Measurements from ENCODE around the gene AKT3. TPM values are rescaled to one million over a fixed set of nuclear protein-coding genes. Genes with fewer than 3 reads are reported as not detected.

AKT3 gene
- total and polyA plus RNA-seq, 2 experiments from 2014 or later = 4.5 to 18.5 TPM

- TF ChIP-seq CTCF (conservative IDR thresholded peaks at IDR 0.05; ENCODE audit: low read depth in 2 of 2) (no peak), CREB1 (CRISPR knock-in tag; IDR thresholded peaks at IDR 0.05; ENCODE audit: low read depth) (no peak), POLR2AphosphoS5 (IDR thresholded peaks at IDR 0.05; ENCODE audit: low read depth) (no peak), ZNF331 (CRISPR knock-in tag; IDR thresholded peaks at IDR 0.05; ENCODE audit: low read depth) (no peak), EZH2 (IDR thresholded peaks at IDR 0.05; ENCODE audit: low read depth, unreplicated experiment) (no peak), ZNF114 (CRISPR knock-in tag; IDR thresholded peaks at IDR 0.05) (no peak), EZH2phosphoT487 (IDR thresholded peaks at IDR 0.05; ENCODE audit: unreplicated experiment) (no peak)
Observed at GRCh38 chr1:243563732-243564131, 286.3 kb downstream of the AKT3 start (continued).

DNA sequence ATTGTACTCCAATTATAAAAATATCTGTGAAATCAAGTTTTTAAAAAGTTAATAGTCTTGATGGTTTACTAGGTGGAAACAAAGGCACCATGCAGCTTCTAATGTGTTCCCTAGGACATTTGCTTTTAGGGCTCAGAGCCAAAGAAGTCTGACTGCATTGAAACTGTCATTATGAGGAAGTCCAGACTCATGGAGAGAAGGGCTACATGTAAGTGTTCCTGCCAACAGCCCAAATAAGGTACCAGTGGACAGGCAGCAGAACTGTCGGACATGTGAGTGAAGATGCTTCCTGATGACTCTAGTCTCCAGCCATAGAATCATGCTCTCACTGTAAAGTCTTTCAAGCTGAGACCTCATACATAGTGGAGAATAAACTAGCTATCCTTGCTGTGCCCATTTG, 287.6 kb downstream of the AKT3 start:
- H3K4me1 Mint-ChIP-seq = peaks cover 7% of the 10 kb centered on the region
- no peak overlapping the region for H3K27ac ChIP-seq (ENCODE audit: low read depth)
- no peak overlapping the region for H3K4me3 ChIP-seq

More for the DNA sequence above, 287.6 kb downstream of the AKT3 start:
- no peaks in the 10 kb centered on the region for H3F3A ChIP-seq (replicated peaks; ENCODE audit: low read depth)
- no peak overlapping the region for H3K4me2 ChIP-seq
- H3K27me3 ChIP-seq (ENCODE audit: insufficient read depth) = no peaks in the 10 kb centered on the region
- ATAC-seq (no peak), DNase-seq (ENCODE audit: low spot score) (no peak)
- no peaks in the 10 kb centered on the region for H3K36me3 ChIP-seq (ENCODE audit: insufficient read depth)
- H3K79me2 ChIP-seq (replicated peaks; ENCODE audit: insufficient read depth) = no peaks in the 10 kb centered on the region
- H3K36me3 Mint-ChIP-seq (ENCODE audit: low read depth) = peaks cover 13% of the 10 kb centered on the region
- no peaks in the 10 kb centered on the region for H4K20me1 ChIP-seq (replicated peaks; ENCODE audit: insufficient read depth)
- no peaks in the 10 kb centered on the region for H3K27me3 Mint-ChIP-seq (ENCODE audit: insufficient read depth, low read depth, poor library complexity)
- no peak overlapping the region for H3K4me3 Mint-ChIP-seq
- H2AFZ ChIP-seq = no peak overlapping the region
- peaks cover 6% of the 10 kb centered on the region; the same call in 1 of the 3 replicates for H3K9me3 Mint-ChIP-seq
- H3K27ac Mint-ChIP-seq = no peak overlapping the region
- no peaks in the 10 kb centered on the region for H3K4me1 ChIP-seq (ENCODE audit: insufficient read depth)
- H3K9me2 ChIP-seq (ENCODE audit: insufficient read depth) = no peaks in the 10 kb centered on the region
- TF ChIP-seq, protein P1, sequence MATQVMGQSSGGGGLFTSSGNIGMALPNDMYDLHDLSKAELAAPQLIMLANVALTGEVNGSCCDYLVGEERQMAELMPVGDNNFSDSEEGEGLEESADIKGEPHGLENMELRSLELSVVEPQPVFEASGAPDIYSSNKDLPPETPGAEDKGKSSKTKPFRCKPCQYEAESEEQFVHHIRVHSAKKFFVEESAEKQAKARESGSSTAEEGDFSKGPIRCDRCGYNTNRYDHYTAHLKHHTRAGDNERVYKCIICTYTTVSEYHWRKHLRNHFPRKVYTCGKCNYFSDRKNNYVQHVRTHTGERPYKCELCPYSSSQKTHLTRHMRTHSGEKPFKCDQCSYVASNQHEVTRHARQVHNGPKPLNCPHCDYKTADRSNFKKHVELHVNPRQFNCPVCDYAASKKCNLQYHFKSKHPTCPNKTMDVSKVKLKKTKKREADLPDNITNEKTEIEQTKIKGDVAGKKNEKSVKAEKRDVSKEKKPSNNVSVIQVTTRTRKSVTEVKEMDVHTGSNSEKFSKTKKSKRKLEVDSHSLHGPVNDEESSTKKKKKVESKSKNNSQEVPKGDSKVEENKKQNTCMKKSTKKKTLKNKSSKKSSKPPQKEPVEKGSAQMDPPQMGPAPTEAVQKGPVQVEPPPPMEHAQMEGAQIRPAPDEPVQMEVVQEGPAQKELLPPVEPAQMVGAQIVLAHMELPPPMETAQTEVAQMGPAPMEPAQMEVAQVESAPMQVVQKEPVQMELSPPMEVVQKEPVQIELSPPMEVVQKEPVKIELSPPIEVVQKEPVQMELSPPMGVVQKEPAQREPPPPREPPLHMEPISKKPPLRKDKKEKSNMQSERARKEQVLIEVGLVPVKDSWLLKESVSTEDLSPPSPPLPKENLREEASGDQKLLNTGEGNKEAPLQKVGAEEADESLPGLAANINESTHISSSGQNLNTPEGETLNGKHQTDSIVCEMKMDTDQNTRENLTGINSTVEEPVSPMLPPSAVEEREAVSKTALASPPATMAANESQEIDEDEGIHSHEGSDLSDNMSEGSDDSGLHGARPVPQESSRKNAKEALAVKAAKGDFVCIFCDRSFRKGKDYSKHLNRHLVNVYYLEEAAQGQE (IDR thresholded peaks at IDR 0.05; ENCODE audit: unreplicated experiment) = no peak
- no peak for TF ChIP-seq ETS1 (IDR thresholded peaks at IDR 0.05)

Data from GM23338 (cell line).